Measurements from ENCODE around the gene DLG2. TPM values are rescaled to one million over a fixed set of nuclear protein-coding genes. Genes with fewer than 3 reads are reported as not detected.

Gene DLG2
- total and polyA plus RNA-seq, 3 experiments from 2014 or later, result 0.81 to 1.5 (median 1.3) TPM

GRCh38 chr11:83909579-83910534 is 1717.3 kb downstream of the DLG2 start:
- Mint-ChIP-seq H3K4me3 (no peak overlapping the region), H3K27ac (no peak overlapping the region), H3K36me3 (no peaks in the 10 kb centered on the region), H3K9me3 (peaks cover 0 to 4% (median 3%) of the 10 kb centered on the region in 5 donors), H3K27me3 (no peaks in the 10 kb centered on the region), H3K4me1 (no peaks in the 10 kb centered on the region)
- CTCF ChIA-PET, result no interaction called here
- no peak overlapping the region for H3K27ac ChIP-seq (ENCODE audit: low read depth, low read length)
- no peaks in the 10 kb centered on the region for H3K27me3 ChIP-seq (ENCODE audit: insufficient read depth, low read length, poor library complexity, severe bottlenecking)
- no peak for DNase-seq
- H3K4me3 ChIP-seq (ENCODE audit: low read length), result no peak overlapping the region
- H3K9me3 ChIP-seq (ENCODE audit: low read length), result no peaks in the 10 kb centered on the region
- no peaks in the 10 kb centered on the region for H3K4me1 ChIP-seq (ENCODE audit: insufficient read depth, low read length)
- POLR2A ChIA-PET, result no interaction called here
- H3K36me3 ChIP-seq (ENCODE audit: insufficient read depth, low read length), result no peaks in the 10 kb centered on the region

GRCh38 chr11:83908298-83908856 is 1718.8 kb downstream of the DLG2 start:
- H3K27ac ChIP-seq (ENCODE audit: low read depth, low read length), result no peak overlapping the region
- no peaks in the 10 kb centered on the region for H3K4me1 ChIP-seq (ENCODE audit: insufficient read depth, low read length)
- H3K4me3 ChIP-seq (ENCODE audit: low read length), result no peak overlapping the region
- no peak for DNase-seq
- no peaks in the 10 kb centered on the region for H3K36me3 ChIP-seq (ENCODE audit: insufficient read depth, low read length)
- H3K36me3 Mint-ChIP-seq, result no peaks in the 10 kb centered on the region
- CTCF ChIA-PET, result no interaction called here
- no peaks in the 10 kb centered on the region for H3K27me3 Mint-ChIP-seq
- no peaks in the 10 kb centered on the region for H3K9me3 ChIP-seq (ENCODE audit: low read length)
- H3K9me3 Mint-ChIP-seq, result peaks cover 0 to 4% (median 3%) of the 10 kb centered on the region in 5 donors
- POLR2A ChIA-PET, result no interaction called here
- no peak overlapping the region for H3K27ac Mint-ChIP-seq
- H3K4me1 Mint-ChIP-seq, result no peaks in the 10 kb centered on the region
- no peaks in the 10 kb centered on the region for H3K27me3 ChIP-seq (ENCODE audit: insufficient read depth, low read length, poor library complexity, severe bottlenecking)
- no peak overlapping the region for H3K4me3 Mint-ChIP-seq

- H3K9me3 Mint-ChIP-seq, result peaks cover 3 to 14% (median 6%) of the 10 kb centered on the region in 5 donors
- Histone ChIP-seq H3K27me3 (ENCODE audit: insufficient read depth, low read length, poor library complexity, severe bottlenecking) (no peaks in the 10 kb centered on the region), H3K27ac (ENCODE audit: low read depth, low read length) (no peak overlapping the region), H3K4me1 (ENCODE audit: insufficient read depth, low read length) (no peaks in the 10 kb centered on the region), H3K36me3 (ENCODE audit: insufficient read depth, low read length) (no peaks in the 10 kb centered on the region), H3K4me3 (ENCODE audit: low read length) (no peak overlapping the region), H3K9me3 (ENCODE audit: low read length) (no peaks in the 10 kb centered on the region)
- POLR2A ChIA-PET, result no interaction called here
- no peaks in the 10 kb centered on the region for H3K36me3 Mint-ChIP-seq
- H3K4me1 Mint-ChIP-seq, result no peaks in the 10 kb centered on the region
- peak overlapping the region in 1 of 8 donors; percentile 34 for H3K27ac Mint-ChIP-seq
- DNase-seq, result no peak
- H3K27me3 Mint-ChIP-seq, result no peaks in the 10 kb centered on the region
- no peak overlapping the region for H3K4me3 Mint-ChIP-seq
- CTCF ChIA-PET, result no interaction called here
Measured at GRCh38 chr11:83895516-83895915, 1731.6 kb downstream of the DLG2 start.

- Mint-ChIP-seq H3K9me3 (peaks cover 0 to 9% (median 4%) of the 10 kb centered on the region in 5 donors), H3K27me3 (no peaks in the 10 kb centered on the region), H3K36me3 (no peaks in the 10 kb centered on the region), H3K27ac (no peak overlapping the region), H3K4me1 (no peaks in the 10 kb centered on the region), H3K4me3 (no peak overlapping the region)
- H3K9me3 ChIP-seq (ENCODE audit: low read length), result no peaks in the 10 kb centered on the region
- H3K27ac ChIP-seq (ENCODE audit: low read depth, low read length), result no peak overlapping the region
- no peaks in the 10 kb centered on the region for H3K27me3 ChIP-seq (ENCODE audit: insufficient read depth, low read length, poor library complexity, severe bottlenecking)
- no peaks in the 10 kb centered on the region for H3K4me1 ChIP-seq (ENCODE audit: insufficient read depth, low read length)
- H3K4me3 ChIP-seq (ENCODE audit: low read length), result no peak overlapping the region
- CTCF ChIA-PET, result no interaction called here
- DNase-seq, result no peak
- no peaks in the 10 kb centered on the region for H3K36me3 ChIP-seq (ENCODE audit: insufficient read depth, low read length)
- POLR2A ChIA-PET, result no interaction called here
Measured at GRCh38 chr11:83881428-83881827, 1745.7 kb downstream of the DLG2 start.

- Mint-ChIP-seq H3K27me3 (no peaks in the 10 kb centered on the region), H3K4me3 (no peak overlapping the region), H3K4me1 (no peaks in the 10 kb centered on the region), H3K27ac (no peak overlapping the region), H3K36me3 (no peaks in the 10 kb centered on the region), H3K9me3 (peaks cover 0 to 3% (median 0%) of the 10 kb centered on the region in 5 donors)
- no peak for DNase-seq
- Histone ChIP-seq H3K4me3 (ENCODE audit: low read length) (no peak overlapping the region), H3K4me1 (ENCODE audit: insufficient read depth, low read length) (no peaks in the 10 kb centered on the region), H3K36me3 (ENCODE audit: insufficient read depth, low read length) (no peaks in the 10 kb centered on the region), H3K9me3 (ENCODE audit: low read length) (no peaks in the 10 kb centered on the region), H3K27ac (ENCODE audit: low read depth, low read length) (no peak overlapping the region), H3K27me3 (ENCODE audit: insufficient read depth, low read length, poor library complexity, severe bottlenecking) (no peaks in the 10 kb centered on the region)
- CTCF ChIA-PET, result no interaction called here
- POLR2A ChIA-PET, result no interaction called here
Measured at GRCh38 chr11:83871054-83871453, 1756.1 kb downstream of the DLG2 start.

- CTCF ChIA-PET, result no interaction called here
- H3K36me3 ChIP-seq (ENCODE audit: insufficient read depth, low read length), result no peaks in the 10 kb centered on the region
- no peaks in the 10 kb centered on the region for H3K27me3 ChIP-seq (ENCODE audit: insufficient read depth, low read length, poor library complexity, severe bottlenecking)
- Mint-ChIP-seq H3K27ac (no peak overlapping the region), H3K4me1 (no peaks in the 10 kb centered on the region), H3K27me3 (peaks cover 0 to 4% of the 10 kb centered on the region in 2 donors), H3K36me3 (no peaks in the 10 kb centered on the region), H3K9me3 (peaks cover 0 to 3% (median 0%) of the 10 kb centered on the region in 5 donors), H3K4me3 (no peak overlapping the region)
- no peak overlapping the region for H3K27ac ChIP-seq (ENCODE audit: low read depth, low read length)
- no peak for DNase-seq
- H3K4me3 ChIP-seq (ENCODE audit: low read length), result no peak overlapping the region
- POLR2A ChIA-PET, result no interaction called here
- H3K4me1 ChIP-seq (ENCODE audit: insufficient read depth, low read length), result no peaks in the 10 kb centered on the region
- H3K9me3 ChIP-seq (ENCODE audit: low read length), result no peaks in the 10 kb centered on the region
Measured at GRCh38 chr11:83866655-83867054, 1760.5 kb downstream of the DLG2 start.

GRCh38 chr11:83865636-83866461 is 1761.3 kb downstream of the DLG2 start:
- Mint-ChIP-seq H3K27ac (no peak overlapping the region), H3K36me3 (no peaks in the 10 kb centered on the region), H3K4me3 (no peak overlapping the region), H3K4me1 (no peaks in the 10 kb centered on the region), H3K27me3 (peaks cover 0 to 4% of the 10 kb centered on the region in 2 donors), H3K9me3 (peaks cover 0 to 4% (median 2%) of the 10 kb centered on the region in 5 donors)
- H3K9me3 ChIP-seq (ENCODE audit: low read length), result no peaks in the 10 kb centered on the region
- no peaks in the 10 kb centered on the region for H3K36me3 ChIP-seq (ENCODE audit: insufficient read depth, low read length)
- ChIA-PET POLR2A (no interaction called here), CTCF (no interaction called here)
- no peak for DNase-seq
- H3K27ac ChIP-seq (ENCODE audit: low read depth, low read length), result no peak overlapping the region
- no peaks in the 10 kb centered on the region for H3K4me1 ChIP-seq (ENCODE audit: insufficient read depth, low read length)
- no peak overlapping the region for H3K4me3 ChIP-seq (ENCODE audit: low read length)
- no peaks in the 10 kb centered on the region for H3K27me3 ChIP-seq (ENCODE audit: insufficient read depth, low read length, poor library complexity, severe bottlenecking)
